ENCODE data around the gene CRHR2. TPM values are rescaled to one million over a fixed set of nuclear protein-coding genes. Genes with fewer than 3 reads are reported as not detected.

The CRHR2 gene
- total and polyA plus RNA-seq, 2 experiments from 2014 or later: 0.14 to 1.4 TPM

GRCh38 chr7:30665449-30665848, 16.8 kb downstream of the CRHR2 start (continued):
- TF ChIP-seq, protein P1, sequence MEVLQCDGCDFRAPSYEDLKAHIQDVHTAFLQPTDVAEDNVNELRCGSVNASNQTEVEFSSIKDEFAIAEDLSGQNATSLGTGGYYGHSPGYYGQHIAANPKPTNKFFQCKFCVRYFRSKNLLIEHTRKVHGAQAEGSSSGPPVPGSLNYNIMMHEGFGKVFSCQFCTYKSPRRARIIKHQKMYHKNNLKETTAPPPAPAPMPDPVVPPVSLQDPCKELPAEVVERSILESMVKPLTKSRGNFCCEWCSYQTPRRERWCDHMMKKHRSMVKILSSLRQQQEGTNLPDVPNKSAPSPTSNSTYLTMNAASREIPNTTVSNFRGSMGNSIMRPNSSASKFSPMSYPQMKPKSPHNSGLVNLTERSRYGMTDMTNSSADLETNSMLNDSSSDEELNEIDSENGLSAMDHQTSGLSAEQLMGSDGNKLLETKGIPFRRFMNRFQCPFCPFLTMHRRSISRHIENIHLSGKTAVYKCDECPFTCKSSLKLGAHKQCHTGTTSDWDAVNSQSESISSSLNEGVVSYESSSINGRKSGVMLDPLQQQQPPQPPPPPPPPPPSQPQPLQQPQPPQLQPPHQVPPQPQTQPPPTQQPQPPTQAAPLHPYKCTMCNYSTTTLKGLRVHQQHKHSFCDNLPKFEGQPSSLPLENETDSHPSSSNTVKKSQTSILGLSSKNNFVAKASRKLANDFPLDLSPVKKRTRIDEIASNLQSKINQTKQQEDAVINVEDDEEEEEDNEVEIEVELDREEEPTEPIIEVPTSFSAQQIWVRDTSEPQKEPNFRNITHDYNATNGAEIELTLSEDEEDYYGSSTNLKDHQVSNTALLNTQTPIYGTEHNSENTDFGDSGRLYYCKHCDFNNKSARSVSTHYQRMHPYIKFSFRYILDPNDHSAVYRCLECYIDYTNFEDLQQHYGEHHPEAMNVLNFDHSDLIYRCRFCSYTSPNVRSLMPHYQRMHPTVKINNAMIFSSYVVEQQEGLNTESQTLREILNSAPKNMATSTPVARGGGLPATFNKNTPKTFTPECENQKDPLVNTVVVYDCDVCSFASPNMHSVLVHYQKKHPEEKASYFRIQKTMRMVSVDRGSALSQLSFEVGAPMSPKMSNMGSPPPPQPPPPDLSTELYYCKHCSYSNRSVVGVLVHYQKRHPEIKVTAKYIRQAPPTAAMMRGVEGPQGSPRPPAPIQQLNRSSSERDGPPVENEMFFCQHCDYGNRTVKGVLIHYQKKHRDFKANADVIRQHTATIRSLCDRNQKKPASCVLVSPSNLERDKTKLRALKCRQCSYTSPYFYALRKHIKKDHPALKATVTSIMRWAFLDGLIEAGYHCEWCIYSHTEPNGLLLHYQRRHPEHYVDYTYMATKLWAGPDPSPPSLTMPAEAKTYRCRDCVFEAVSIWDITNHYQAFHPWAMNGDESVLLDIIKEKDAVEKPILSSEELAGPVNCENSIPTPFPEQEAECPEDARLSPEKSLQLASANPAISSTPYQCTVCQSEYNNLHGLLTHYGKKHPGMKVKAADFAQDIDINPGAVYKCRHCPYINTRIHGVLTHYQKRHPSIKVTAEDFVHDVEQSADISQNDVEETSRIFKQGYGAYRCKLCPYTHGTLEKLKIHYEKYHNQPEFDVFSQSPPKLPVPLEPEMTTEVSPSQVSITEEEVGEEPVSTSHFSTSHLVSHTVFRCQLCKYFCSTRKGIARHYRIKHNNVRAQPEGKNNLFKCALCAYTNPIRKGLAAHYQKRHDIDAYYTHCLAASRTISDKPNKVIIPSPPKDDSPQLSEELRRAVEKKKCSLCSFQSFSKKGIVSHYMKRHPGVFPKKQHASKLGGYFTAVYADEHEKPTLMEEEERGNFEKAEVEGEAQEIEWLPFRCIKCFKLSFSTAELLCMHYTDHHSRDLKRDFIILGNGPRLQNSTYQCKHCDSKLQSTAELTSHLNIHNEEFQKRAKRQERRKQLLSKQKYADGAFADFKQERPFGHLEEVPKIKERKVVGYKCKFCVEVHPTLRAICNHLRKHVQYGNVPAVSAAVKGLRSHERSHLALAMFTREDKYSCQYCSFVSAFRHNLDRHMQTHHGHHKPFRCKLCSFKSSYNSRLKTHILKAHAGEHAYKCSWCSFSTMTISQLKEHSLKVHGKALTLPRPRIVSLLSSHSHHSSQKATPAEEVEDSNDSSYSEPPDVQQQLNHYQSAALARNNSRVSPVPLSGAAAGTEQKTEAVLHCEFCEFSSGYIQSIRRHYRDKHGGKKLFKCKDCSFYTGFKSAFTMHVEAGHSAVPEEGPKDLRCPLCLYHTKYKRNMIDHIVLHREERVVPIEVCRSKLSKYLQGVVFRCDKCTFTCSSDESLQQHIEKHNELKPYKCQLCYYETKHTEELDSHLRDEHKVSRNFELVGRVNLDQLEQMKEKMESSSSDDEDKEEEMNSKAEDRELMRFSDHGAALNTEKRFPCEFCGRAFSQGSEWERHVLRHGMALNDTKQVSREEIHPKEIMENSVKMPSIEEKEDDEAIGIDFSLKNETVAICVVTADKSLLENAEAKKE (CRISPR knock-in tag; IDR thresholded peaks at IDR 0.05): no peak
- TF ChIP-seq POLR2AphosphoS5 (IDR thresholded peaks at IDR 0.05; ENCODE audit: low read depth) (no peak), NANOG (IDR thresholded peaks at IDR 0.05; ENCODE audit: borderline replicate concordance) (no peak)

DNA sequence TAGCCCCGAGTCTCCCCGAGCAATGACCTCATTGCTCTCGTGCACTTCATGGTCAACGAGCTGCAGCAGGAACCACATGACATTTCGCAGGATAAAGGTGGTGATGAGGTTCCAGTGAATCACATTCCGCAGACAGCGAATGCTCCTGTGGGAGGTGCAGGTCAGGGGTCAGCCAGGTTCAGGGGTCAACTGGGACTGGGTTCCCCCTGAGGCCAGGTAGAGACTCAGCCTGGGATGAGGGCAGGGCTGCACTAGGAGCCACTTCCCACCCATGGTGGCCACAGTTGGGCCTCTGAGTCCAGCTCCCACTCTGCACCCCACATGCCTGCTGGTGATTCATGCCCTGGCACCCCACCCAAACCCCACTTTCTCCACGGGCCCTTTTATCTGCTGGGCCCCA, 17.2 kb downstream of the CRHR2 start:
- H2AFZ ChIP-seq: no peak overlapping the region
- TF ChIP-seq, protein P1 (CRISPR knock-in tag; IDR thresholded peaks at IDR 0.05): no peak
- TF ChIP-seq CTCF (conservative IDR thresholded peaks at IDR 0.05; ENCODE audit: low read depth in 2 of 2): no peak
- TF ChIP-seq CREB1 (CRISPR knock-in tag; IDR thresholded peaks at IDR 0.05; ENCODE audit: low read depth): no peak
- TF ChIP-seq ZNF114 (CRISPR knock-in tag; IDR thresholded peaks at IDR 0.05): no peak
- no peak for TF ChIP-seq EZH2 (IDR thresholded peaks at IDR 0.05; ENCODE audit: low read depth, unreplicated experiment)

More for the DNA sequence above, 17.2 kb downstream of the CRHR2 start:
- Mint-ChIP-seq H3K36me3 (ENCODE audit: low read depth) (no peaks in the 10 kb centered on the region), H3K9me3 (no peaks in the 10 kb centered on the region; the same call in 2 of the 3 replicates), H3K27me3 (ENCODE audit: insufficient read depth, low read depth, poor library complexity) (peaks cover 13% of the 10 kb centered on the region), H3K4me1 (peaks cover 12% of the 10 kb centered on the region), H3K4me3 (no peak overlapping the region), H3K27ac (no peak overlapping the region)
- Histone ChIP-seq H3K27me3 (ENCODE audit: insufficient read depth) (no peaks in the 10 kb centered on the region), H3K4me1 (ENCODE audit: insufficient read depth) (no peaks in the 10 kb centered on the region), H3K4me3 (no peak overlapping the region), H3K9me2 (ENCODE audit: insufficient read depth) (no peaks in the 10 kb centered on the region), H3F3A (replicated peaks; ENCODE audit: low read depth) (no peaks in the 10 kb centered on the region), H4K20me1 (replicated peaks; ENCODE audit: insufficient read depth) (0 out of 2 replicates have a peak, but pooled peaks cover 4% of the 10 kb centered on the region), H3K27ac (ENCODE audit: low read depth) (no peak overlapping the region), H3K4me2 (no peak overlapping the region), H3K36me3 (ENCODE audit: insufficient read depth) (no peaks in the 10 kb centered on the region), H3K79me2 (replicated peaks; ENCODE audit: insufficient read depth) (no peaks in the 10 kb centered on the region)
- ATAC-seq: no peak
- no peak for DNase-seq (ENCODE audit: low spot score)

Measured in GM23338 (cell line).